PC-9 (cell line): ENCODE data around the gene LURAP1L.

ENCODE experiments used
- CTCF ChIP-seq: fragments of 200-600 bp; sonication (generic); conservative IDR thresholded peaks from 2 replicates; pipeline ENCODE4 v1.6.1; 2017; ENCODE audit warnings: mixed run types, antibody characterized with exemption, mild to moderate bottlenecking, moderate library complexity
- EZH2 ChIP-seq: fragments of 200-600 bp; sonication (generic); IDR thresholded peaks from 2 replicates; pipeline ENCODE4 v1.8.0; 2017; ENCODE audit warnings: antibody characterized with exemption, low read depth

- TF ChIP-seq CTCF (no peak), EZH2 (no peak)
Measured at GRCh38 chr9:12796601-12797000, 21.8 kb downstream of the LURAP1L start.
